ENCODE results near the gene SIPA1L3.

- TF ChIP-seq ZNF565 (CRISPR knock-in tag; conservative IDR thresholded peaks at IDR 0.05; ENCODE audit: low read depth) (no peak), GLIS3 (CRISPR knock-in tag; IDR thresholded peaks at IDR 0.05) (no peak), ARNTL (CRISPR knock-in tag; IDR thresholded peaks at IDR 0.05; ENCODE audit: borderline replicate concordance, low read depth) (no peak), ZFP3 (CRISPR knock-in tag; IDR thresholded peaks at IDR 0.05) (no peak), BACH2 (CRISPR knock-in tag; IDR thresholded peaks at IDR 0.05; ENCODE audit: borderline replicate concordance) (no peak), ZNF70 (CRISPR knock-in tag; IDR thresholded peaks at IDR 0.05) (no peak), ZFP30 (CRISPR knock-in tag; IDR thresholded peaks at IDR 0.05) (no peak), PATZ1 (CRISPR knock-in tag; IDR thresholded peaks at IDR 0.05; ENCODE audit: borderline replicate concordance) (no peak), CREB5 (CRISPR knock-in tag; IDR thresholded peaks at IDR 0.05; ENCODE audit: low read depth) (no peak), CSDC2 (CRISPR knock-in tag; IDR thresholded peaks at IDR 0.05) (no peak), CSRNP3 (CRISPR knock-in tag; IDR thresholded peaks at IDR 0.05) (no peak), TSHZ2 (CRISPR knock-in tag; IDR thresholded peaks at IDR 0.05) (no peak), ZC3H10 (CRISPR knock-in tag; IDR thresholded peaks at IDR 0.05) (no peak), OSR1 (CRISPR knock-in tag; IDR thresholded peaks at IDR 0.05) (no peak)
Observed at GRCh38 chr19:38004186-38004520, 97.1 kb downstream of the SIPA1L3 start.
